WTC11 (cell line): ENCODE data around the gene LRSAM1. TPM values are rescaled to one million over a fixed set of nuclear protein-coding genes. Genes with fewer than 3 reads are reported as not detected.

ENCODE experiments used
- ATAC-seq: fragments of 200-7000 bp; cut with Tn5 transposase; 2 replicates; pipeline ENCODE4 v1.10.0; 2021; ENCODE audit warnings: mild to moderate bottlenecking, moderate library complexity
- CTCF ChIA-PET: fragments of 300-600 bp; sonication (Branson Sonifier 250); formaldehyde crosslinking; loops from one replicate; lab custom pipeline; 2021; ENCODE audit warnings: antibody characterized with exemption; lab: Charles Lee
- POLR2A ChIA-PET: fragments of 350-600 bp; sonication (Branson Sonifier 250); formaldehyde crosslinking; loops from one replicate; lab custom pipeline; 2021; ENCODE audit warnings: antibody characterized with exemption; lab: Charles Lee
- DNase-seq: peaks from one replicate; pipeline ENCODE4 v3.0.0; 2021; ENCODE audit warnings: low spot score
- H3K27ac Mint-ChIP-seq: 2 replicates; pipeline ENCODE4 v1.8.0; 2021; ENCODE audit warnings: mixed read lengths
- H3K27me3 Mint-ChIP-seq: 2 replicates; pipeline ENCODE4 v1.8.0; 2021; ENCODE audit warnings: low read depth, mild to moderate bottlenecking, moderate library complexity, mixed read lengths
- H3K36me3 Mint-ChIP-seq: 2 replicates; pipeline ENCODE4 v1.8.0; 2021; ENCODE audit warnings: mixed read lengths
- H3K4me1 Mint-ChIP-seq: 2 replicates; pipeline ENCODE4 v1.8.0; 2022; ENCODE audit warnings: mixed read lengths
- H3K4me3 Mint-ChIP-seq: 2 replicates; pipeline ENCODE4 v1.8.0; 2021; ENCODE audit warnings: mild to moderate bottlenecking, moderate library complexity, mixed read lengths
- H3K9me3 Mint-ChIP-seq: 2 replicates; pipeline ENCODE4 v1.8.0; 2021; ENCODE audit warnings: mixed read lengths
- AR ChIP-seq: fragments of 250-450 bp; sonication (Bioruptor Pico); IDR thresholded peaks from 2 replicates; pipeline ENCODE4 v1.9.0; 2021; ENCODE audit warnings: mild to moderate bottlenecking
- ATF3 ChIP-seq: sonication (generic); formaldehyde crosslinking; conservative IDR thresholded peaks from 2 replicates; pipeline ENCODE4 v1.8.1; 2022; ENCODE audit warnings: mild to moderate bottlenecking, missing genetic modification reagents
- CREM ChIP-seq: sonication (generic); formaldehyde crosslinking; IDR thresholded peaks from 2 replicates; pipeline ENCODE4 v1.8.1; 2022; ENCODE audit warnings: mild to moderate bottlenecking, missing genetic modification reagents, moderate library complexity
- E2F4 ChIP-seq: sonication (generic); formaldehyde crosslinking; IDR thresholded peaks from 2 replicates; pipeline ENCODE4 v1.8.1; 2022; ENCODE audit warnings: low read depth, mild to moderate bottlenecking, moderate library complexity, missing genetic modification reagents, borderline replicate concordance
- GRHL2 ChIP-seq: fragments of 250-450 bp; sonication (Bioruptor Pico); IDR thresholded peaks from 2 replicates; pipeline ENCODE4 v1.8.0; 2022; ENCODE audit warnings: mild to moderate bottlenecking, moderate library complexity; ENCODE audit not compliant: insufficient replicate concordance, severe bottlenecking
- HMGXB4 ChIP-seq: sonication (generic); formaldehyde crosslinking; IDR thresholded peaks from 2 replicates; pipeline ENCODE4 v1.8.1; 2023; ENCODE audit warnings: mild to moderate bottlenecking, moderate library complexity, missing genetic modification reagents
- MAX ChIP-seq: sonication (generic); formaldehyde crosslinking; IDR thresholded peaks from 2 replicates; pipeline ENCODE4 v1.8.0; 2022; ENCODE audit warnings: mild to moderate bottlenecking, missing genetic modification reagents
- MLX ChIP-seq: sonication (generic); formaldehyde crosslinking; IDR thresholded peaks from 2 replicates; pipeline ENCODE4 v1.8.1; 2023; ENCODE audit warnings: mild to moderate bottlenecking, missing genetic modification reagents, moderate library complexity
- NR3C1 ChIP-seq: sonication (generic); formaldehyde crosslinking; conservative IDR thresholded peaks from 2 replicates; pipeline ENCODE4 v1.8.1; 2023; ENCODE audit warnings: low read depth, mild to moderate bottlenecking, missing genetic modification reagents
- PRDM15 ChIP-seq: sonication (generic); formaldehyde crosslinking; IDR thresholded peaks from 2 replicates; pipeline ENCODE4 v1.8.0; 2022; ENCODE audit warnings: missing genetic modification reagents
- PRRX2 ChIP-seq: fragments of 250-450 bp; sonication (Bioruptor Pico); IDR thresholded peaks from 2 replicates; pipeline ENCODE4 v1.8.0; 2021; ENCODE audit warnings: mild to moderate bottlenecking
- RELA ChIP-seq: sonication (generic); formaldehyde crosslinking; IDR thresholded peaks from 2 replicates; pipeline ENCODE4 v1.8.1; 2022; ENCODE audit warnings: missing genetic modification reagents, mild to moderate bottlenecking, borderline replicate concordance
- RORB ChIP-seq: fragments of 250-450 bp; sonication (Bioruptor Pico); IDR thresholded peaks from 2 replicates; pipeline ENCODE4 v1.9.0; 2021; ENCODE audit warnings: mild to moderate bottlenecking
- SMAD3 ChIP-seq: sonication (generic); formaldehyde crosslinking; IDR thresholded peaks from 2 replicates; pipeline ENCODE4 v1.8.0; 2022; ENCODE audit warnings: missing genetic modification reagents, mild to moderate bottlenecking, borderline replicate concordance
- TCF7 ChIP-seq: sonication (generic); formaldehyde crosslinking; IDR thresholded peaks from 2 replicates; pipeline ENCODE4 v1.8.0; 2022; ENCODE audit warnings: mild to moderate bottlenecking, low read depth, missing genetic modification reagents, moderate library complexity
- USF2 ChIP-seq: sonication (generic); formaldehyde crosslinking; IDR thresholded peaks from 2 replicates; pipeline ENCODE4 v1.8.1; 2023; ENCODE audit warnings: mild to moderate bottlenecking, missing genetic modification reagents, moderate library complexity
- ZNF219 ChIP-seq: sonication (generic); formaldehyde crosslinking; IDR thresholded peaks from 2 replicates; pipeline ENCODE4 v1.8.0; 2023; ENCODE audit warnings: missing genetic modification reagents, mild to moderate bottlenecking, borderline replicate concordance
- ZNF232 ChIP-seq: sonication (generic); formaldehyde crosslinking; IDR thresholded peaks from 2 replicates; pipeline ENCODE4 v1.8.0; 2022; ENCODE audit warnings: mild to moderate bottlenecking, missing genetic modification reagents
- total RNA-seq: library from RNA; stranded (reverse); gene quantifications from 3 replicates; pipeline ENCODE4 v1.2.3, GENCODE V29; 2021

Gene LRSAM1
- total RNA-seq, 1 experiment from 2014 or later, result 32.4 TPM

- Mint-ChIP-seq H3K27ac (peak overlapping the region; percentile 99), H3K9me3 (no peaks in the 10 kb centered on the region), H3K4me1 (peaks cover 34% of the 10 kb centered on the region), H3K27me3 (no peaks in the 10 kb centered on the region), H3K36me3 (peaks cover 57% of the 10 kb centered on the region), H3K4me3 (peak overlapping the region; percentile 97)
- ATAC-seq (no peak), DNase-seq (no peak)
- ChIA-PET CTCF (interaction anchor here (1.0 to 2.5 kb wide), 3 partner anchors 27 to 283 kb away, joined by 3 to 11 read pairs (median 4); partner anchors contain the start of genes TOR2A and ZNF79), POLR2A (interaction anchor here (0.9 to 1.4 kb wide), 4 partner anchors 27 to 418 kb away, joined by 3 to 9 read pairs (median 4); partner anchors contain the start of gene ZNF79)
- TF ChIP-seq ZNF232 (CRISPR knock-in tag), result no peak
- TF ChIP-seq SMAD3 (CRISPR knock-in tag), result no peak
- no peak for TF ChIP-seq ATF3 (CRISPR knock-in tag)
- TF ChIP-seq AR (CRISPR knock-in tag), result no peak
- no peak for TF ChIP-seq PRRX2 (CRISPR knock-in tag)
- no peak for TF ChIP-seq TCF7 (CRISPR knock-in tag)
- no peak for TF ChIP-seq GRHL2 (CRISPR knock-in tag)
- no peak for TF ChIP-seq ZNF219 (CRISPR knock-in tag)
- no peak for TF ChIP-seq NR3C1 (CRISPR knock-in tag)
- no peak for TF ChIP-seq CREM (CRISPR knock-in tag)
- no peak for TF ChIP-seq E2F4 (CRISPR knock-in tag)
- no peak for TF ChIP-seq RORB (CRISPR knock-in tag)
- no peak for TF ChIP-seq RELA
- no peak for TF ChIP-seq MLX (CRISPR knock-in tag)
These were observed 223 bp downstream of the LRSAM1 start for GRCh38 chr9:127451608-127451857.

GRCh38 chr9:127451858-127452656 lies 747 bp downstream of the LRSAM1 start:
- CTCF ChIA-PET, result interaction anchor here (0.6 to 2.5 kb wide), 7 partner anchors 8 to 283 kb away, joined by 3 to 11 read pairs (median 3); partner anchors contain the start of genes TOR2A and ZNF79
- peaks cover 34% of the 10 kb centered on the region for H3K4me1 Mint-ChIP-seq
- no peaks in the 10 kb centered on the region for H3K9me3 Mint-ChIP-seq
- H3K36me3 Mint-ChIP-seq, result peaks cover 54% of the 10 kb centered on the region
- peak overlapping the region; percentile 99 for H3K27ac Mint-ChIP-seq
- no peaks in the 10 kb centered on the region for H3K27me3 Mint-ChIP-seq
- peak; percentile 41 for DNase-seq
- ATAC-seq, result peak; percentile 38
- H3K4me3 Mint-ChIP-seq, result peak overlapping the region; percentile 97
- peak; percentile 9; the same call in 1 of the 2 replicates for TF ChIP-seq PRDM15
- no peak for TF ChIP-seq MLX (CRISPR knock-in tag)
- no peak for TF ChIP-seq USF2 (CRISPR knock-in tag)
- 0 out of 2 replicates have a peak, but pooled peaks have one; percentile 29 for TF ChIP-seq HMGXB4 (CRISPR knock-in tag)
- TF ChIP-seq MAX (CRISPR knock-in tag), result peak; percentile 43; the same call in 1 of the 2 replicates
- POLR2A ChIA-PET, result interaction anchor here (0.9 to 1.4 kb wide), 4 partner anchors 28 to 418 kb away, joined by 3 to 9 read pairs (median 4); partner anchors contain the start of gene ZNF79
